Adrenal gland (tissue), 5 donors: ENCODE measurements around the gene CDC42.

Experiments
- POLR2A ChIP-seq, 2 donors: fragments of 450-650 bp; IDR thresholded peaks; one replicate each; pipeline ENCODE4 v1.6.1; 2017; ENCODE audit warnings: antibody characterized with exemption in 2 of 2, mild to moderate bottlenecking in 2 of 2, moderate library complexity in 1 of 2
- TF ChIP-seq, protein P1 (sequence below), 6 experiments: fragments of 450-650 bp in 4 of 6; fragments of 200-600 bp in 2 of 6; sonication (generic) in 1 of 6; IDR thresholded peaks; 1 replicate in 5 of 6; 2 replicates in 1 of 6; pipeline versions ENCODE4 v1.5.1 to v1.8.0; 2016 to 2021; ENCODE audit warnings: antibody characterized with exemption in 6 of 6, mild to moderate bottlenecking in 2 of 6, moderate library complexity in 1 of 6
- donor health status: DM: no; HTN: no; CAD: no.

DNA sequence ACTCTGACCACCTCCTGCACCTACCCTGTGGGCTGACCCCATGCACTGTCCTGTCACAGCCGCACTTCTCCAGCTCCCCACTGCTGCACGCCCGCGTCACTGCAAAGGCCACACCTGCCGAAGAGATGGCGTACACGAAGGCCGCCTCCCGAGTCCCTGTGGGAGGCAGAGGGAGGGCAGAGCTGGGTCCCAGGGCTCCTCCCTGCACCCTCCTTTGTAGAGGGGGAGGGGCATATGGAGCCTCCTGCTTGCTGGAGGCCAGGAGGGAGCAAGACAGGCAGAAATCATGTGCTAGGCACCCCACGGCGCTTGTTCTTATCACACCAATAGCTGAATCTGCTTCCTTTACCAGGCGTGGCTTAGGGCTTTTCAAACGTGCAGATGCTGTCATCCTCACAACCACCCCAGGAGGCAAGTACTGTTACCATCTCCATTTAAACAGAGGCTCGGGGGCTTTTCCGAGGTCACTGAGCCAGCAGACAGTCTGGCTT is 69.0 kb downstream of the CDC42 start:
- TF ChIP-seq, protein P1, sequence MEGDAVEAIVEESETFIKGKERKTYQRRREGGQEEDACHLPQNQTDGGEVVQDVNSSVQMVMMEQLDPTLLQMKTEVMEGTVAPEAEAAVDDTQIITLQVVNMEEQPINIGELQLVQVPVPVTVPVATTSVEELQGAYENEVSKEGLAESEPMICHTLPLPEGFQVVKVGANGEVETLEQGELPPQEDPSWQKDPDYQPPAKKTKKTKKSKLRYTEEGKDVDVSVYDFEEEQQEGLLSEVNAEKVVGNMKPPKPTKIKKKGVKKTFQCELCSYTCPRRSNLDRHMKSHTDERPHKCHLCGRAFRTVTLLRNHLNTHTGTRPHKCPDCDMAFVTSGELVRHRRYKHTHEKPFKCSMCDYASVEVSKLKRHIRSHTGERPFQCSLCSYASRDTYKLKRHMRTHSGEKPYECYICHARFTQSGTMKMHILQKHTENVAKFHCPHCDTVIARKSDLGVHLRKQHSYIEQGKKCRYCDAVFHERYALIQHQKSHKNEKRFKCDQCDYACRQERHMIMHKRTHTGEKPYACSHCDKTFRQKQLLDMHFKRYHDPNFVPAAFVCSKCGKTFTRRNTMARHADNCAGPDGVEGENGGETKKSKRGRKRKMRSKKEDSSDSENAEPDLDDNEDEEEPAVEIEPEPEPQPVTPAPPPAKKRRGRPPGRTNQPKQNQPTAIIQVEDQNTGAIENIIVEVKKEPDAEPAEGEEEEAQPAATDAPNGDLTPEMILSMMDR (IDR thresholded peaks at IDR 0.05): no peak
- no peak for TF ChIP-seq POLR2A (IDR thresholded peaks at IDR 0.05)
